ENCODE results near the gene CREB3L2. TPM values are rescaled to one million over a fixed set of nuclear protein-coding genes. Genes with fewer than 3 reads are reported as not detected.

Gene CREB3L2
- total RNA-seq, 1 experiment from 2014 or later, result 60.6 TPM

DNA sequence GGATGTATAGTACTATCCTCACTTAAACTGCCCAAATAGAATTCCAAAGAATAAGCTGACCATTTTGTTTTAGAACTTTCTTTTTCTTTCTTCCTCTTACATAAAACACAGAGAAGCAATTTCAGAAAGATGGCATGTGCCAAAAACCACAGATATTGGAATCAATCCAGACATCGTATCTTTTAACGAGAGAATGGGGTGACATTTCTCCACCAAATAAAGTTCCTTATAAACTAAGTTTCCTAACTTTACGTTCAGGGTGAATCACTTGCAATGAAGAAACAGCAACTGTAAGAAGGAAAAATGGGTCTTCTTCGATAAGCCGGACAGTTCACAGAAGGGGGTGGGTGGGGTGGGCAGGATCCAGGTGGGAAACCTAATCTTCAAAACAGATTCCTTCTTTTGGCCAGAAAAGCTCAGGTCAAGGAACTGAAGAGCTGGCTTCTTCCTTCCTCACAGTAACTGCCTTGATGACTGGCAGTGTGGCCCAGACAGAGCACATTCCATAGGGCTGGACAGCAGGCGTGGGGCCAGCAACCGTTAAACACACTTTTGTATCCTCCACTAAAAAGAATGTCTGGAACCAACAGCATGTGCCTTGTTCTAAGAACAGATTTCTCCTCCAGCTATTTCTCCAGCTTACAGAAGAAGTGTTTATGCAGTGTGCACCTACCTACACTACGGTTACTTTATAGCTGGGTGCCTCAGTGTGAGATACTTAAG, 31.5 kb downstream of the CREB3L2 start:
- H3K36me3 Mint-ChIP-seq, result peaks cover 14% of the 10 kb centered on the region
- TF ChIP-seq ATF1 (CRISPR knock-in tag; IDR thresholded peaks at IDR 0.05) (no peak), HMGA2 (CRISPR knock-in tag; IDR thresholded peaks at IDR 0.05) (no peak), JAZF1 (CRISPR knock-in tag; IDR thresholded peaks at IDR 0.05) (no peak), GRHL2 (CRISPR knock-in tag; IDR thresholded peaks at IDR 0.05; ENCODE audit: insufficient replicate concordance, severe bottlenecking) (no peak), PRRX2 (CRISPR knock-in tag; IDR thresholded peaks at IDR 0.05) (no peak), MXD4 (CRISPR knock-in tag; IDR thresholded peaks at IDR 0.05; ENCODE audit: borderline replicate concordance) (no peak)
- TF ChIP-seq, protein P1, sequence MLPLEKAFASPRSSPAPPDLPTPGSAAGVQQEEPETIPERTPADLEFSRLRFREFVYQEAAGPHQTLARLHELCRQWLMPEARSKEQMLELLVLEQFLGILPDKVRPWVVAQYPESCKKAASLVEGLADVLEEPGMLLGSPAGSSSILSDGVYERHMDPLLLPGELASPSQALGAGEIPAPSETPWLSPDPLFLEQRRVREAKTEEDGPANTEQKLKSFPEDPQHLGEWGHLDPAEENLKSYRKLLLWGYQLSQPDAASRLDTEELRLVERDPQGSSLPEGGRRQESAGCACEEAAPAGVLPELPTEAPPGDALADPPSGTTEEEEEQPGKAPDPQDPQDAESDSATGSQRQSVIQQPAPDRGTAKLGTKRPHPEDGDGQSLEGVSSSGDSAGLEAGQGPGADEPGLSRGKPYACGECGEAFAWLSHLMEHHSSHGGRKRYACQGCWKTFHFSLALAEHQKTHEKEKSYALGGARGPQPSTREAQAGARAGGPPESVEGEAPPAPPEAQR (CRISPR knock-in tag; IDR thresholded peaks at IDR 0.05), result no peak
- TF ChIP-seq, protein P2, sequence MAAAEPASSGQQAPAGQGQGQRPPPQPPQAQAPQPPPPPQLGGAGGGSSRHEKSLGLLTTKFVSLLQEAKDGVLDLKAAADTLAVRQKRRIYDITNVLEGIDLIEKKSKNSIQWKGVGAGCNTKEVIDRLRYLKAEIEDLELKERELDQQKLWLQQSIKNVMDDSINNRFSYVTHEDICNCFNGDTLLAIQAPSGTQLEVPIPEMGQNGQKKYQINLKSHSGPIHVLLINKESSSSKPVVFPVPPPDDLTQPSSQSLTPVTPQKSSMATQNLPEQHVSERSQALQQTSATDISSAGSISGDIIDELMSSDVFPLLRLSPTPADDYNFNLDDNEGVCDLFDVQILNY (CRISPR knock-in tag; IDR thresholded peaks at IDR 0.05), result no peak
- TF ChIP-seq, protein P3, sequence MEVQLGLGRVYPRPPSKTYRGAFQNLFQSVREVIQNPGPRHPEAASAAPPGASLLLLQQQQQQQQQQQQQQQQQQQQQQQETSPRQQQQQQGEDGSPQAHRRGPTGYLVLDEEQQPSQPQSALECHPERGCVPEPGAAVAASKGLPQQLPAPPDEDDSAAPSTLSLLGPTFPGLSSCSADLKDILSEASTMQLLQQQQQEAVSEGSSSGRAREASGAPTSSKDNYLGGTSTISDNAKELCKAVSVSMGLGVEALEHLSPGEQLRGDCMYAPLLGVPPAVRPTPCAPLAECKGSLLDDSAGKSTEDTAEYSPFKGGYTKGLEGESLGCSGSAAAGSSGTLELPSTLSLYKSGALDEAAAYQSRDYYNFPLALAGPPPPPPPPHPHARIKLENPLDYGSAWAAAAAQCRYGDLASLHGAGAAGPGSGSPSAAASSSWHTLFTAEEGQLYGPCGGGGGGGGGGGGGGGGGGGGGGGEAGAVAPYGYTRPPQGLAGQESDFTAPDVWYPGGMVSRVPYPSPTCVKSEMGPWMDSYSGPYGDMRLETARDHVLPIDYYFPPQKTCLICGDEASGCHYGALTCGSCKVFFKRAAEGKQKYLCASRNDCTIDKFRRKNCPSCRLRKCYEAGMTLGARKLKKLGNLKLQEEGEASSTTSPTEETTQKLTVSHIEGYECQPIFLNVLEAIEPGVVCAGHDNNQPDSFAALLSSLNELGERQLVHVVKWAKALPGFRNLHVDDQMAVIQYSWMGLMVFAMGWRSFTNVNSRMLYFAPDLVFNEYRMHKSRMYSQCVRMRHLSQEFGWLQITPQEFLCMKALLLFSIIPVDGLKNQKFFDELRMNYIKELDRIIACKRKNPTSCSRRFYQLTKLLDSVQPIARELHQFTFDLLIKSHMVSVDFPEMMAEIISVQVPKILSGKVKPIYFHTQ (CRISPR knock-in tag; IDR thresholded peaks at IDR 0.05), result no peak
- TF ChIP-seq, protein P4, sequence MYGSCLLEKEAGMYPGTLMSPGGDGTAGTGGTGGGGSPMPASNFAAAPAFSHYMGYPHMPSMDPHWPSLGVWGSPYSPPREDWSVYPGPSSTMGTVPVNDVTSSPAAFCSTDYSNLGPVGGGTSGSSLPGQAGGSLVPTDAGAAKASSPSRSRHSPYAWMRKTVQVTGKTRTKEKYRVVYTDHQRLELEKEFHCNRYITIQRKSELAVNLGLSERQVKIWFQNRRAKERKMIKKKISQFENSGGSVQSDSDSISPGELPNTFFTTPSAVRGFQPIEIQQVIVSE (CRISPR knock-in tag; IDR thresholded peaks at IDR 0.05; ENCODE audit: borderline replicate concordance), result no peak
- H3K27ac Mint-ChIP-seq, result no peak overlapping the region
- POLR2A ChIA-PET, result no interaction called here
- H3K27me3 Mint-ChIP-seq (ENCODE audit: low read depth), result no peaks in the 10 kb centered on the region
- CTCF ChIA-PET, result interaction anchor here (0.6 kb wide), 1 partner anchor 1350 kb away, joined by 3 read pairs; no protein-coding TSS in a partner anchor
- peaks cover 6% of the 10 kb centered on the region for H3K9me3 Mint-ChIP-seq
- H3K4me3 Mint-ChIP-seq, result no peak overlapping the region
- peaks cover 43% of the 10 kb centered on the region for H3K4me1 Mint-ChIP-seq
- no peak for DNase-seq (ENCODE audit: low spot score)
- ATAC-seq, result no peak

DNA sequence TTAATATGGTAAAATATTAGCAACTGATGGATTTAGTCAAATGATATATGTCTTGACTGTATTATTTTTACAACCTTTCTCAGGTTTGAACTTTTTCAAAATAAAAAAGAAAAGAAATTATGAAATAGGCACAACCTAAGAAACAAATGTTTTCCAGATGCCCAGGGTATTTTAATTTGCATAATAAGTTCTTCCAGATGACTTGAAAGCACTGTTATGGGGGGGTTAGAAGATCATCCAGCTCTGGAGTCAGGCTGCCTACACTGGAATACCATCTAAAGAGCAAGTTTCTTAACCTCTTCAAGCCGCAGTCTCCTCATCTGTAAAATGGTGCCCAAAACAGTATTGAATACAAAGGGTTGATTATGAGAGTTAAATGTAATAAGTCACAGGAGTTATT, 32.1 kb downstream of the CREB3L2 start:
- no peak for ATAC-seq
- Mint-ChIP-seq H3K4me3 (no peak overlapping the region), H3K27ac (no peak overlapping the region), H3K9me3 (peaks cover 6% of the 10 kb centered on the region), H3K4me1 (peaks cover 44% of the 10 kb centered on the region), H3K36me3 (peaks cover 14% of the 10 kb centered on the region), H3K27me3 (ENCODE audit: low read depth) (no peaks in the 10 kb centered on the region)
- no peak for DNase-seq (ENCODE audit: low spot score)
- POLR2A ChIA-PET, result no interaction called here
- CTCF ChIA-PET, result no interaction called here
- TF ChIP-seq, protein P5, sequence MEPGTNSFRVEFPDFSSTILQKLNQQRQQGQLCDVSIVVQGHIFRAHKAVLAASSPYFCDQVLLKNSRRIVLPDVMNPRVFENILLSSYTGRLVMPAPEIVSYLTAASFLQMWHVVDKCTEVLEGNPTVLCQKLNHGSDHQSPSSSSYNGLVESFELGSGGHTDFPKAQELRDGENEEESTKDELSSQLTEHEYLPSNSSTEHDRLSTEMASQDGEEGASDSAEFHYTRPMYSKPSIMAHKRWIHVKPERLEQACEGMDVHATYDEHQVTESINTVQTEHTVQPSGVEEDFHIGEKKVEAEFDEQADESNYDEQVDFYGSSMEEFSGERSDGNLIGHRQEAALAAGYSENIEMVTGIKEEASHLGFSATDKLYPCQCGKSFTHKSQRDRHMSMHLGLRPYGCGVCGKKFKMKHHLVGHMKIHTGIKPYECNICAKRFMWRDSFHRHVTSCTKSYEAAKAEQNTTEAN (CRISPR knock-in tag; IDR thresholded peaks at IDR 0.05), result no peak
- TF ChIP-seq NFYB (CRISPR knock-in tag; conservative IDR thresholded peaks at IDR 0.05; ENCODE audit: low read depth), result no peak
- TF ChIP-seq, protein P6, sequence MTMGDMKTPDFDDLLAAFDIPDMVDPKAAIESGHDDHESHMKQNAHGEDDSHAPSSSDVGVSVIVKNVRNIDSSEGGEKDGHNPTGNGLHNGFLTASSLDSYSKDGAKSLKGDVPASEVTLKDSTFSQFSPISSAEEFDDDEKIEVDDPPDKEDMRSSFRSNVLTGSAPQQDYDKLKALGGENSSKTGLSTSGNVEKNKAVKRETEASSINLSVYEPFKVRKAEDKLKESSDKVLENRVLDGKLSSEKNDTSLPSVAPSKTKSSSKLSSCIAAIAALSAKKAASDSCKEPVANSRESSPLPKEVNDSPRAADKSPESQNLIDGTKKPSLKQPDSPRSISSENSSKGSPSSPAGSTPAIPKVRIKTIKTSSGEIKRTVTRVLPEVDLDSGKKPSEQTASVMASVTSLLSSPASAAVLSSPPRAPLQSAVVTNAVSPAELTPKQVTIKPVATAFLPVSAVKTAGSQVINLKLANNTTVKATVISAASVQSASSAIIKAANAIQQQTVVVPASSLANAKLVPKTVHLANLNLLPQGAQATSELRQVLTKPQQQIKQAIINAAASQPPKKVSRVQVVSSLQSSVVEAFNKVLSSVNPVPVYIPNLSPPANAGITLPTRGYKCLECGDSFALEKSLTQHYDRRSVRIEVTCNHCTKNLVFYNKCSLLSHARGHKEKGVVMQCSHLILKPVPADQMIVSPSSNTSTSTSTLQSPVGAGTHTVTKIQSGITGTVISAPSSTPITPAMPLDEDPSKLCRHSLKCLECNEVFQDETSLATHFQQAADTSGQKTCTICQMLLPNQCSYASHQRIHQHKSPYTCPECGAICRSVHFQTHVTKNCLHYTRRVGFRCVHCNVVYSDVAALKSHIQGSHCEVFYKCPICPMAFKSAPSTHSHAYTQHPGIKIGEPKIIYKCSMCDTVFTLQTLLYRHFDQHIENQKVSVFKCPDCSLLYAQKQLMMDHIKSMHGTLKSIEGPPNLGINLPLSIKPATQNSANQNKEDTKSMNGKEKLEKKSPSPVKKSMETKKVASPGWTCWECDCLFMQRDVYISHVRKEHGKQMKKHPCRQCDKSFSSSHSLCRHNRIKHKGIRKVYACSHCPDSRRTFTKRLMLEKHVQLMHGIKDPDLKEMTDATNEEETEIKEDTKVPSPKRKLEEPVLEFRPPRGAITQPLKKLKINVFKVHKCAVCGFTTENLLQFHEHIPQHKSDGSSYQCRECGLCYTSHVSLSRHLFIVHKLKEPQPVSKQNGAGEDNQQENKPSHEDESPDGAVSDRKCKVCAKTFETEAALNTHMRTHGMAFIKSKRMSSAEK (CRISPR knock-in tag; IDR thresholded peaks at IDR 0.05; ENCODE audit: borderline replicate concordance), result no peak
- TF ChIP-seq, protein P3 (CRISPR knock-in tag; IDR thresholded peaks at IDR 0.05), result no peak
- TF ChIP-seq NFATC4 (CRISPR knock-in tag; IDR thresholded peaks at IDR 0.05), result no peak
- no peak for TF ChIP-seq SP1 (CRISPR knock-in tag; conservative IDR thresholded peaks at IDR 0.05)
- TF ChIP-seq, protein P7, sequence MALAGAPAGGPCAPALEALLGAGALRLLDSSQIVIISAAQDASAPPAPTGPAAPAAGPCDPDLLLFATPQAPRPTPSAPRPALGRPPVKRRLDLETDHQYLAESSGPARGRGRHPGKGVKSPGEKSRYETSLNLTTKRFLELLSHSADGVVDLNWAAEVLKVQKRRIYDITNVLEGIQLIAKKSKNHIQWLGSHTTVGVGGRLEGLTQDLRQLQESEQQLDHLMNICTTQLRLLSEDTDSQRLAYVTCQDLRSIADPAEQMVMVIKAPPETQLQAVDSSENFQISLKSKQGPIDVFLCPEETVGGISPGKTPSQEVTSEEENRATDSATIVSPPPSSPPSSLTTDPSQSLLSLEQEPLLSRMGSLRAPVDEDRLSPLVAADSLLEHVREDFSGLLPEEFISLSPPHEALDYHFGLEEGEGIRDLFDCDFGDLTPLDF (CRISPR knock-in tag; IDR thresholded peaks at IDR 0.05), result no peak
